SKM-1 (cell line): Measurements from ENCODE around the gene CEP85L.

Source experiments
- DNase-seq: peaks from one replicate; lab custom pipeline; 2025; ENCODE audit not compliant: unreplicated experiment; lab: John Stamatoyannopoulos, UW

Gene CEP85L

DNA sequence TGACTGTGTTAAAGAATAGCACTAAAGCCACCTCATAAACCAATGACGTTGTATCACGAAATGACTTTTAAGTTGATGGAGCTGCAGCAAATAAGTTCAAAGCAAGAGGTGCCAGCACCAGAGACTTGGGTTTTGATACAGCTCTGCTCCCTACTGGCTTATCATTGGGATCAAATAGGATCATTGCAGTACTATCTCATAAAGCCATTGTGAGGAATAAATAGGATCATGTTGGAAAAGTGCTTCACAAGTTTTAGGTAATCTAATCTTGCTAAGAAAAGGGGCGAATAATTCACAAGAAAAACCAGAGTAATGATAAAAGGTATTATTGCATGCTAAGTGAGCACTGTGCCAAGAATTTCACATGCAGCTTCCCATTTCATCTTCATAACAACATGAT is 10.4 kb upstream of the CEP85L start:
- no peak for DNase-seq

DNA sequence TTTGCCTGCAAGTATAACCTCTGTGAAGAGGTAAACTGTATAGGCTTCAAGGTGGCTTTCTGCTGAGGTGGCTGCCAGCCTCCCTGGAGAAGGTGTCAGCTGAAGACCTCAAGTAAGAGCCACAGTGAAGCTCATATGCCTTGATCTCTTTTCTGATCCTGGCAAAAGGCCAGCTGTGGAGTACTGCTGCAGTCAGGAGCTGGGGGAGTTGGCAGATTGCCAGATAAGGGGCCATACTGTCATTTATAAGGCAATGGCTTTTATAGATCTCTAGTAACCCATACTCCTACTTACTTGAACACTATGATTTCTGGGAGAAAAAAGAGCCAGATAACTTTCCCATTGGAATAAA is 8.8 kb upstream of the CEP85L start:
- DNase-seq = no peak

DNA sequence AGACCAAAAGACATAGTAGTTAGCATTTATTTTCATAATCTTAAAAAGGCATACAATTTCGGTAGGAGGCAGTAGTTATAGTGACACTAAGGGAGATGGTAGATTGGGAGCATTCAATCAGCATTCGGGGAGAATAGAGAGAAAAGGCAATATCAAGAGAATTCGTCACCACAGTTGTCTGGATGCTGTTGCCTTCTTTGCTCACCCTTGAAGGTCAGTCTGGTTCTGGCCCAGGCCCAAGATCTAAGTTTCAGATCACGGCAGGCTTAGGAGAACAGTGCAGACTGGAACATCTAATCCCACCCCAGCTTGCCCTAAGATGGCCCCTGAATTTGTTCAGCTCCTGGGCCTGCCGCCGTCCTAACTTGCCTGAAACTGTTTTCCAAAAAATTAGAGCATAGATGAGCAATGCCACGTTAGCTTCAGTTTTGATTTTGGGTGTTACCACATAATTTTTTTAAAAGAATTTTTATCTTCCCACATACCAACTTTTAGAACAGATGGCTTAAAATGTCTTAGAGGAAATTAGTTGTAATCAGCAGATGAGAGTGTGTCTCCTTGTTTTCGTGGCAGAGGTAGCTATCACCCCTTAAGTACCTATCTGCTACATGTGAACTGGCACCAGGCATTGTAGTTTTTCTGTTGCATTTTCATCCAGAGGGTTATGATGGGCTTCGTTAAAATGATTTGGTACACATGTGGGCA is 8.3 kb upstream of the CEP85L start:
- DNase-seq = no peak

DNA sequence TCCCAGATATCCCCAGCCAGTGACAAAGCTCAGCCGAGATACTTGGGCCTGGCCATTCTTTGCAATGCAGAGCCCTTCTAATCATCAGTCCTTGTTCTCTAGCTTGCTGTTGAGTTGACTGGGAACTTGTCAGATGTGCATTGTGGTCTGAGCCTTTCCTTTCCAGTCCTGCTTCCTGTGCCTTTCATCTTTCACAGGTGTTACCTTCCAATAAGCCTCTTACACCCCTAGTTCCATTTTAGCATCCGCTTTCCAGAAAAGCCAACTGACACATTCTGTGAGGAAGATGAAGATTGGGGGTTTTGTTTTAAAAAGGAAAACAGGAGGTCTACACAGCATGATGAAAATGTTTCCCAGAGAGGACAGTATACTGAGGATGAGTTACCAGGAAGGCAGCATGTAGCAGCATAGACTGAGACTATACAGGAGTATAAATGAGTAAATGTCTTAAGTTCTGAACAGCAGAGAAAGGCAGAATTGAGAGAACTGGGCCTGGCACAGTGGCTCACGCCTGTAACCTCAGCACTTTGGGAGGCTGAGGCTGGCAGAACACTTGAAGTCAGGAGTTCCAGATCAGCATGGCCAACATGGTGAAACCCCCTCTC is 5.6 kb upstream of the CEP85L start:
- no peak for DNase-seq

DNA sequence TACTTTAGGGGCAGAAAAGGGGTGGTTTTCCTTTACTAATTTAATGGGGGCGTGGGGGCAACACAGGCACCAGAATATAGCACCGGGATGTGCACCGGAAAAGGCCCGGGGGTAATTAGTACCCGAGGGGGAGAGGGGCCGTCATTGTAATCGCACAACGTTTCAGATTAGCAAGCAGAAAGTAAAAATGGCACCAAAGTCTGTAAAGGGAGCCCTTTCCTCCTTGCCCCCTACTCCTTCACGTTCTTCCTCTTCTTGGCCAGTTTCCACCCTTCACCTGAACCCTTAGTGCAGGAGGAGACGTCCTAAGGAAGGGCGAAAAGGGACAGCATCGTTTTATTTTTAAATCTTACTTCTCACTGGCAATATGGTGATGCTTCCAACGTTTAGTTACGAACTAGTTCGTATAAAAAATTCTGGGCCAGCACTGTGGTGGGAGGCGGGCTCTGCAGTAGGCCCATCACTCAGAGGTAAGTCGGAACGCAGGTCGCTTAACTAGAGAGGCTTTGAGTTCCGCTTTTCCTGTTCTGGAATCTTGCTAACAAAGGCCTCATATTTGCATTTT is 742 bp upstream of the CEP85L start:
- DNase-seq = no peak

DNA sequence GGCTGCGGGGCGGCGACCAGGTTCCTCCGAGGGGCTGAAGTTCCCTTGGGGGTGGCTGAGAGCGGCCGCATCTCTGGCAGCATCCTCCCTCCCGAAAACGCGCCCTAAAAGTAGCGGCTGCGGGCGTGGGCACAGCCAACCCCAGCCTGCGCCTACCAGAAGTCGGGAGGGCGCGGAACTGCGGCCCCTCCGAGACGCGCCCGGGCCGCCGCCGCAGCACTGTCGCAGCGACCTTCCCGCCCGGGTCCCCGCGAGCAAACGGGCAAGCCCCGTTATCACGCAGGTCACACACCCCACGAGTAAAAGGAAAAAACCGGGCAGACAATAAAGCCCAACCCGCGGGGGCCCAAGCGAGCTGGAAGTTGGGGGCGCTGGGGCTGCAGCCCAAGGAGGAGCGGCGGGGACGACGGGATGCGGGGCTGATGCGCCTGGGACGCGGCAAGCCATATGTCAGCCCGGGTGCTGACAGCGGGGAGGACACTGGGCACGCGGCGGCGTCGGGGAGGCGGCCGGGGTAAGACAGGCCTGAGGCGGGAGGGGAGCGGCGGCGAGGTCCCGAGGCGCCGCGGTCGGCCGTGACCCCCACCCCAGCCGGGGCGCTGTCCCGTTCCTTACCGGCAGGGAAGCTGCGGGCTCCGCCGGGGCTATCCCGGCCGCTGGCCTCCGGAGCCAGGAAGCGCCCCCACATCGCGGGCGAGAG is 659 bp downstream of the CEP85L start:
- DNase-seq = no peak

DNA sequence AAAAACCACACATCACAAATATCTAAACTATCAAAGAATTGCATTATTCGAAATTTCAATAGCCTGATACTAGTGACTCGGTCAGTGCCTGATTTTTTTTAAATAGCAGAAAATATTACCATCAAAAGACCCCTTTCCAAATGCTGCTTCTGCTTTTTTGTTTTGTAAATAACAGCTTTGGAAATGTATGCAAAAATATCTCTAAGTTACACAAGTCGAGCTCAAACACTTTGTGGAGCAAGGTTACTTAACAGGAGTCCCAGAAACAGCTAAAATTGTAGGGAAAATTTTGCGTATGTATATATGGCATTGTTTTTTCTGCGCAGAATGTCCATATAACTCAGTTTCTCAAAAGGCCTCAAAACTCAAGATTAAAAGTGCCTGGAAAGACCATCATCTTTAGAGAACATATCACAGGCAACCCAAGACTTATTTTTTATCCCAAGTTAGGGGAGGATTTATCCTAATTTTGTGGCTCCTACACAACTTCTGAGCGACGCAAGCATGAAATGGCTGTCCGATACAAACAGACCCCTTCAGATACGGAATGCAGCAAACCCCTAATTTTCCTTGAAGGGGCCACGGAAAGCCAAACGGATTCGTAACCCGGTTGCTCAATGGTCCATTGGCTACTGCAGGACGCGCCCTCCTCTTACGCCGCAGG is 1.3 kb downstream of the CEP85L start:
- DNase-seq = no peak

DNA sequence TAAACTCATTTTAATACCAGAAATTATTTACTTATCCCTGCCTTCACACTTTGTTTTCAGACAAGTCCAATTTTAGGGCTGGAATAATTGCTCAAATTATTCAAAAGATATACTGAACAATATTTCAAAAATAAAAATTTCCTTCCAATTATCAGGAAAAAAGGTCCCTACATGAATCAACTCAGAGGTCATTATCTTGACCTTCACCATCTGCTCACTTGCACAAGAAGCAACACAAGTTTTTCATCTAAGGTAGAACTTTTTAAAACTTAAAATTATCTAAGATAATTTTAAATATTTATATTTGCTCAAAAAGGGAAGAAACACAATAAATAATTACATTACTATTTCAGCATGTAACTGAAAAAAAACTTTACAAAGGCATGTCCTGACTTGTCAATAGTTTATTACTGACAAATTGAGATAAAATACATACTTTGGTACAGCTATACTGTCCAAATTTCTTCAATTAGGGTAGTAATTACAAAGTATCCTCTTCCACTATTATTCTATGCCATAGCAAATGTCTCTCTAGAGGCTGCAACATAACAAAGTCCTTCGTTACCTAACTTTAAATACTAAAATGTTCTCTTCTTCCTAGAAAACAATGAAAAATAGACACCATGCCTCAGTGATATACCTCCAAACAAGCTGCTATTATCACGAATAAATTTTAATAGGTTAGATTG is 2.4 kb downstream of the CEP85L start:
- DNase-seq = no peak

DNA sequence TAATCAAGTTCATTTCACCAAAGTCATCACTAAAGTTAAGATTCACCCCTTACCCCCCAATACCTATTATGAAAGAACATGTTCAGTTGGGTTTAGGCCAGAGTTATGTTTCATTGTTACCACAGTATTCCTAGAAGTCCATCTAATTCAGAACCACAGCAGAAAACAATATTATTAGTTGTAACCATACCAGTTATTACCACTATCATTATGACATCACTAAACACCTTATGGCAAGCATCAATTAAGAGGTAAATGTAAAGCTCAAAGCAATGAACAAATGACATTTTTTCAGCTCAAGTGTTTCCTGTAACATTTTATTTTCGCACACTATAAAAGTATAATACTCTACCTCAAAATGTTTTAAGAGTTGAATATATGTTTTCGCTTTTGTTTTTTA is 4.4 kb downstream of the CEP85L start:
- DNase-seq = no peak

DNA sequence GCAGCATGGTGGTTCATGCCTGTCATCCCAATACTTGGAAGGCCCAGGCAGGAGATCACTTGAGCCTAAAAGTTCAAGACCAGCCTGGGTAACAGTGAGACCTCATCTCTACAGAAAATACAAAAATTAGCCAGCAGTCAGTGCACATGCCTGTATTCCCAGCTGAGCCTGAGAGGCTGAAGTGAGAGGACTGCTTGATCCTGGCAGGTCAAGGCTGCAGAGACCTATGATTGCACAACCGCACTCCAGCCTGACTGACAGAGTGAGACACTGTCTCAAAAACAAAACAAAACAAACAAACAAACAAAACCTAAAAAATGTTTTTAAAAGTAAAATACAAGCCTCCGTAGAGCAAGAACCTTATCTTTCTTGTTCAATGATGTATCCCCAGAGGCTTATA is 6.0 kb downstream of the CEP85L start:
- no peak for DNase-seq

DNA sequence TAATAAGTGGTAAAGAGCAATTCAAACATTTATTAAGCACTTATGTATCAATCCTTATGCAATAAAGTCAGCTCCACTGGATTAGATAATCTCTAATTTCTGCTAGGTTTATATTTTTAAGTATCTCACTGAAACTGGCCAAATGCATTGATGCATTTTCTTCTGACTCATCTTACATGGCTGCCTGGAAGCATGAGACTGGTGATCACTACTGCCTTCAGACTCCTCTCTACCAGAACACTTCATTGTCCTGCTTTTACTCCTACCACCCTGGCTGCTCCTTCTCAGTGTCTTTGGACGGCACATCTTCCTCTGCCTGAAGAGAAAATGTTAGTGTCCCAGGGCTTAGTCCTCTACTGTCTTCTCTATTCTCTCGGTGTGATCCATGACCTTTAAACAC is 7.4 kb downstream of the CEP85L start:
- DNase-seq = no peak

DNA sequence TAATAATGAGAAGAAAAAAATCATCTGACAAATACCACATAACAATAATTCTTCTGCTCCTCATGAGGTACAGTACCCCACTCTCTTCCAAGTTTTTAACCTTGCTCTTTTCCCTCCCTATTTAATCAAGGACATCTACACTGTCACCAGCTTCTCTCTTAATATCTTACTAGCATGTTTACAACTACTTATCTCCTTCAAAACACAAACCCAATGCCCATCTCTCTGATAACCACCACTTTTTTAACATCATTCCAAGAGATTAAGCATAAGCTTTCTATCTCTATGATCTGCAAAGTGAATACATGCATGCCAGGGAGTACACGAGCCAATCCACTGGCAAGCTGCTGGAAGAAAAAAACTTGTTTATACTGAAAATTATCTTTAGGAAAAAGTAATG is 10.3 kb downstream of the CEP85L start:
- no peak for DNase-seq

DNA sequence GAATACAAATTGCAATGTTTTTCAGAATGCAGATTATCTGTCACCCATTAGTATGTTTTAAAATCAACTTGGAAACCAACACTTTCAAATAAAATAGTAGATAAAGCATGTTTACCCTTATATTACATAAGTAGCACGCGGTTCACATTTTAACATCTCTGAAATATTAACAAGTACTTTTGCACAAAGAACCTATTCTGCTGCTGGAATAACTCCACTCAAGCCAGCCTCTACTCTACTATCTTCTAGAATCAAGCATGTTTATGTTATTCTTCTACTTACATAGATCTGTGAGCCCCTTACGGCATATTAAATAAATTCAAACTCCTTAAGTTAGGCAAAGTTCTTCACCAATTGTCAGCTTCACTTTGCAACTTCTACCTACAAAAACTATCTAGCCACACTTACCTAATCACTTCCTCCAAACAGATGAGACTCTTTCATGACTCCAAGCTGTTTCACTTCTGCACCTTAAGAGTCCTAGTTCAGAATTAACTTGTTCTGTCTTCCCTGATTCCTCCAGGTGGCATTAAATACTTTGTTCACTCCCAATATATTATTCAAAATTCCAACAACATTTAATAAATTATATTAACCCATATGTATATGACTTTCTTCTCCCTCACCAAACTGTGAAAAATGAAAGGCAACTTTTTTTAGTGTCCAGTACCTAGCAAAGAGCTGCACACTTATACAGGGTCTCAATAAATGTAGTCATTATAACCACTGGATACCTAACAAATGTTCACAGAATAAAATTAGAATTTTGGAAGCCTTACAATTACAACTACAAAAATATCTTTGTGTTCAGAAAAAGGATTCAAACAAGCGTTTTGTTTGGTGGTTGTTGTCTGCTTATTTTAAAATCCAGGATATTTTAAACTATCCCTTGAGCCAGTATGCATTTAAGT is 12.1 kb downstream of the CEP85L start:
- DNase-seq = peak; percentile 24

DNA sequence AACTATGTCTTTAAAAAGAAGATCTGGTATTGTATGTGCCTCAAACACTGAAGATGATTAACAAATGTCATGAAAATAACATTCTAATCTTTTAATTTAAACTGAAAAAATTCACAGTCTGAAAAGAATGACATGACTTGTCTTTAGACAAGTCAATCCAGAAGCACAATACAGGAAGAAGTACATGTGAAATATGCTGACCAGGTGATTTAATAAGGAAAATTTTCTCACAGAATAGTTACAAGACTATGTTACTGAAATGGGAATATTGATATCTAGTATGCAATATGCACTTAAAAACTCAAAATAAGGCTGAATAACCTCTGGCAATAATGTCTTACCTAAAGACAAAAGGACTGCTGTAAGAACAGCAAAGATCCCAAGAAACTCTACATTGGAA is 13.1 kb downstream of the CEP85L start:
- no peak for DNase-seq

DNA sequence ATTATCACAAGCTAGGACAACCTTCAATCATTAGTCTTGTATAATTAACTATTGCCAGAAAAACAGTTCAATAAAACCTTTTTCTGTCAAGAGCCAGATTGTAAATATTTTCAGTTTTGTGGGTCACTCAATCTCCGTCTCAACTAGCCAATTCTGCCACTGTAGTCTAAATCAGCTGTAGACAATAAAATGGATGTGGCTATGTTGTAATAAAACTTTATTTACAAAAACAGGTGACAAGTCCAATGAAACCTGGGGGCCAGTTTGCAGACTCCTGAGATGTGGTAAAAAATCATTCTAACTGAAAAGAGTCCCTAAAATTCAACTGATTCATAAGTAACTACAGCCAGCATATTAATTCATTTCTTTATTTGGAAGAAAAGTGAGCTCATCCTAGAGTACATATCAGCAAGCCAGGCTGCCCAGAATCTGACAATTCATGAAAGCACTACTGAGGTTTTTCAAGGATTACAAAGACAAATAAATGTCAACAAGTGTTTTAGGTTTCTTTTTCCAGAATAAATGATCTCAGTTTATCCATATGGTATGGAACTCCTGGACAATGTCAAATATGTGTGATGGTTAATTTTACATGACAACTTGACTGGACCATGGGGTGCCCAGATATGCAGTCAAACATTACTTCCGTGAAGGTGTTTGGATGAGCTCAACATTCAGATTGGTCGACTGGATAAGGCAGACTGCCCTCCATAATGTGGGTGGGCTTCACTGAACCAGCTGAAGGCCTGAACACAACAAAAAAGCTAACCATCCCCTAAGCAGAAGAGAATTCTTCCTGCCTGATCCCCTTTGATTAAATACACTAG is 15.3 kb downstream of the CEP85L start:
- DNase-seq = no peak

DNA sequence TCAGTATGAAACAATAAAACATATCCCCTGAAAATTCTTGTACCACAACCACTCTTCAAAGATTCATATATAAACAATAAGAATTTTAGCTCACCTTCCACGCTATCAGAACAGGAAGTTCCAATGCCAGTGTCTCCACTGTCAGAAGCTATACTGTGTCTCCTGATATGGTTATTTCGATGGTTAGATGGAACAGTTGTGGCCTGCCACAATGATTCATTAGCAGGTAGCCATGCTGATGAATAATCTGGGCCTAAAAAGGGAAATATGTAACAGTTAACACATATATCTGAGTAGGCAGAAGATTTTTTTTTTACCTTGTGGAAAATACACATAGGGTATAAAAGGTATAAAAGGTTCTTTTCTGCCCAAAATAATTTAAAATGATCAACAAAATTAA is 19.0 kb downstream of the CEP85L start:
- DNase-seq = no peak

DNA sequence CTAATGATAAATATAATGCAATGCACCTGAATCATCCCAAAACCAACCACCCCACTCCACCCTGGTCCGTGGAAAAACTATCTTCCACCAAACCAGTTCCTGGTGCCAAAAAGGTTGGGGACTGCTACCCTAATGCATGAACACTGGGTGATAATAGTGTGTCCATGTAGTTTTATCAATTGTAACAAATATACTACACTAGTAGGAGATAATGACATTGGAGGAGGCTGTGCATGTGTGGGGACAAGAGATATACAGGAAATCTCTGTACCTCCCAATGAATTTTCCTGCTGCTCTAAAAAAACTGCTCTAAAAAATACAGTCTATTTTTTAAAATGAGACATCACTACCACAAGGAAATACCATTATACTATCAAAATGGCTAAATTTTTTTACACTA is 20.5 kb downstream of the CEP85L start:
- DNase-seq = no peak

DNA sequence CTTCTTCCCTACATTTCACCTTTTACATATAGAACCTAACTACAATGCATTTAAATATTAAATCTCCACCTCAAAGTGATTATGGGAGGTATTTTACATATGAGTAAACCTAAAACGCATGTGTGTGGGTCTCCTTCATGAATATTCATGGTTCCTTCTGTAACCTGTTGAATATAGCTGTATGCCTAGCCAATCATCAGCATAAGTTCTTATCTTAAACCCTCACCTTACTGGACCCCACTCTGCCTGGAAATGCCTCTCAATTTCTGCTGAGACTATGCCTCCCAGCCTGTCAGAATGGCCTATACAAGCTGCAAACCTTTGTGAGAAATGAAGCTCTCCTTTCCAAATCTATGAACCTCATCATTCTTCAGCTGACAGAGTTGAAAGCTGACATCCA is 21.3 kb downstream of the CEP85L start:
- DNase-seq = no peak

DNA sequence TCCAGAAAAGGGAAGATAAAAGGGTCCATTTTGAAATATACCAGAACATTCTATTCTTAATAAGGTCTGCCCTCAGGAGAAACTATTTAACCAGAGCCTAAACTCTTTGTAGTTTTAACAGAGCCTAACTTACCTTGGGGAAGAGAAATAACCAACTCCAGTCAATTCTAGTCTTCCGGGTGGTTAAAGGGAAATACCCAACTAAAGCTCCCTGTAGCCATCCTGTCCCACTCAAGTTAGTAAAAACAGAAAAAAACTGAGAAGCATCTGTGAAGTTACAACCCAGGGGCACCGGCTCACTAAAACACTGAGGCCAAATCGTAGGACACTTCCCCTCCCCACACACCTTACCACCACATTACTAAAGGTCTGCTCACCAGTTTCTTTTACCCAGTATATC is 23.7 kb downstream of the CEP85L start:
- no peak for DNase-seq
